H9 (cell line): ENCODE data around the gene PITX1. TPM values are rescaled to one million over a fixed set of nuclear protein-coding genes. Genes with fewer than 3 reads are reported as not detected.
"Not testable (repeated sequence)": the region's sequence is repeated elsewhere in the genome, so short reads cannot be mapped to it uniquely, and the experiment has no call there.

ENCODE experiments used
- DNase-seq: peaks from one replicate; pipeline ENCODE4 v3.0.0-alpha.2; 2017
- H2AFZ ChIP-seq: one replicate; pipeline ENCODE4 v1.6.1; 2013; ENCODE audit warnings: mild to moderate bottlenecking, low read length, control low read depth, moderate library complexity
- H2AK5ac ChIP-seq: 2 replicates; pipeline ENCODE4 v1.6.1; 2013; ENCODE audit warnings: low read length, control low read depth, mixed read lengths; ENCODE audit not compliant: insufficient read length
- H2BK120ac ChIP-seq: one replicate; pipeline ENCODE4 v1.6.1; 2013; ENCODE audit warnings: low read depth, mild to moderate bottlenecking, low read length, control low read depth, inconsistent platforms; ENCODE audit not compliant: poor library complexity, severe bottlenecking
- H2BK12ac ChIP-seq: 2 replicates; pipeline ENCODE4 v1.6.1; 2013; ENCODE audit warnings: low read length, control low read depth, mixed read lengths, low read depth; ENCODE audit not compliant: insufficient read length
- H2BK15ac ChIP-seq: 2 replicates; pipeline ENCODE4 v1.6.1; 2013; ENCODE audit warnings: low read depth, low read length, control low read depth
- H2BK20ac ChIP-seq: one replicate; pipeline ENCODE4 v1.6.1; 2013; ENCODE audit warnings: low read depth, mild to moderate bottlenecking, low read length, control low read depth, inconsistent platforms; ENCODE audit not compliant: poor library complexity, severe bottlenecking
- H2BK5ac ChIP-seq: 2 replicates; pipeline ENCODE4 v1.6.1; 2013; ENCODE audit warnings: low read length, control low read depth, mixed read lengths; ENCODE audit not compliant: insufficient read length
- H3K14ac ChIP-seq: 2 replicates; pipeline ENCODE4 v1.6.1; 2013; ENCODE audit warnings: low read length, control low read depth; ENCODE audit not compliant: insufficient read depth
- H3K18ac ChIP-seq: 2 replicates; pipeline ENCODE4 v1.6.1; 2013; ENCODE audit warnings: low read depth, mild to moderate bottlenecking, mixed read lengths, low read length, control low read depth; ENCODE audit not compliant: insufficient read length
- H3K23ac ChIP-seq: 2 replicates; pipeline ENCODE4 v1.6.1; 2013; ENCODE audit warnings: low read length, control low read depth, mixed read lengths, low read depth; ENCODE audit not compliant: insufficient read length
- H3K23me2 ChIP-seq: 2 replicates; pipeline ENCODE4 v1.6.1; 2013; ENCODE audit warnings: low read depth, mild to moderate bottlenecking, mixed read lengths, low read length, control low read depth; ENCODE audit not compliant: insufficient read length, poor library complexity, severe bottlenecking
- H3K27ac ChIP-seq: 2 replicates; pipeline ENCODE4 v1.5.1; 2013; ENCODE audit warnings: low read length, control low read depth, mixed read lengths, low read depth; ENCODE audit not compliant: insufficient read length
- H3K27me3 ChIP-seq: 2 replicates; pipeline ENCODE4 v1.6.1; 2013; ENCODE audit warnings: low read length, control low read depth, inconsistent platforms; ENCODE audit not compliant: insufficient read depth
- H3K4ac ChIP-seq: 2 replicates; pipeline ENCODE4 v1.6.1; 2013; ENCODE audit warnings: low read depth, mild to moderate bottlenecking, control low read depth, inconsistent platforms, low read length, moderate library complexity
- H3K4me1 ChIP-seq: 2 replicates; pipeline ENCODE4 v1.6.1; 2013; ENCODE audit warnings: low read length, control low read depth, inconsistent platforms; ENCODE audit not compliant: insufficient read depth
- H3K4me2 ChIP-seq: 2 replicates; pipeline ENCODE4 v1.6.1; 2013; ENCODE audit warnings: low read length, control low read depth, mixed read lengths; ENCODE audit not compliant: insufficient read length, insufficient read depth
- H3K56ac ChIP-seq: 2 replicates; pipeline ENCODE4 v1.6.1; 2013; ENCODE audit warnings: low read depth, mild to moderate bottlenecking, mixed read lengths, low read length, control low read depth; ENCODE audit not compliant: insufficient read length
- H3K79me1 ChIP-seq: 2 replicates; pipeline ENCODE4 v1.6.1; 2013; ENCODE audit warnings: low read depth, mild to moderate bottlenecking, moderate library complexity, low read length, control low read depth, inconsistent platforms; ENCODE audit not compliant: insufficient read depth, poor library complexity, severe bottlenecking
- H3K79me2 ChIP-seq: 2 replicates; pipeline ENCODE4 v1.6.1; 2013; ENCODE audit warnings: low read length, control low read depth, inconsistent platforms; ENCODE audit not compliant: insufficient read depth
- H3K9ac ChIP-seq: 2 replicates; pipeline ENCODE4 v1.6.1; 2013; ENCODE audit warnings: low read length, control low read depth, mixed read lengths; ENCODE audit not compliant: insufficient read length; ENCODE audit errors: extremely low read depth
- H3K9me3 ChIP-seq: one replicate; pipeline ENCODE4 v1.6.1; 2013; ENCODE audit warnings: low read depth, low read length, inconsistent platforms; ENCODE audit not compliant: control insufficient read depth
- H3T11ph ChIP-seq: one replicate; pipeline ENCODE4 v1.6.1; 2013; ENCODE audit warnings: mild to moderate bottlenecking, low read length, control low read depth, inconsistent platforms
- H4K20me1 ChIP-seq: one replicate; pipeline ENCODE4 v1.6.1; 2013; ENCODE audit not compliant: control insufficient read depth, insufficient read length, insufficient read depth
- H4K5ac ChIP-seq: 2 replicates; pipeline ENCODE4 v1.6.1; 2013; ENCODE audit warnings: low read depth, mild to moderate bottlenecking, mixed read lengths, low read length, control low read depth; ENCODE audit not compliant: insufficient read length
- H4K8ac ChIP-seq: replicated peaks from 2 replicates; pipeline ENCODE4 v1.6.1; 2013; ENCODE audit warnings: low read length, control low read depth, mixed read lengths, low read depth; ENCODE audit not compliant: insufficient read length
- H4K91ac ChIP-seq: 2 replicates; pipeline ENCODE4 v1.6.1; 2013; ENCODE audit warnings: low read depth, mild to moderate bottlenecking, moderate library complexity, mixed read lengths, low read length, control low read depth; ENCODE audit not compliant: insufficient read length
- H3K27ac Mint-ChIP-seq, 3 experiments: 2 replicates in 2 of 3; 3 replicates in 1 of 3; pipeline ENCODE4 v1.8.0; 2020 to 2021; ENCODE audit warnings: mixed read lengths in 3 of 3, mild to moderate bottlenecking in 1 of 3, moderate library complexity in 1 of 3
- H3K27me3 Mint-ChIP-seq: 2 replicates; pipeline ENCODE4 v1.8.0; 2021; ENCODE audit warnings: low read depth, mild to moderate bottlenecking, moderate library complexity, mixed read lengths
- H3K36me3 Mint-ChIP-seq, 3 experiments: 2 replicates in 2 of 3; 3 replicates in 1 of 3; pipeline ENCODE4 v1.8.0; 2020 to 2021; ENCODE audit warnings: low read depth in 3 of 3, mixed read lengths in 3 of 3; ENCODE audit not compliant: insufficient read depth in 1 of 3
- H3K4me1 Mint-ChIP-seq, 2 experiments: 2 replicates each; pipeline ENCODE4 v1.8.0; 2020; ENCODE audit warnings: mixed read lengths in 2 of 2
- H3K4me3 Mint-ChIP-seq, 2 experiments: 2 replicates in 1 of 2; 3 replicates in 1 of 2; pipeline ENCODE4 v1.8.0; 2020 to 2021; ENCODE audit warnings: mild to moderate bottlenecking in 2 of 2, mixed read lengths in 2 of 2, moderate library complexity in 1 of 2
- H3K9me3 Mint-ChIP-seq, 2 experiments: 2 replicates in 1 of 2; 3 replicates in 1 of 2; pipeline ENCODE4 v1.8.0; 2020; ENCODE audit warnings: mild to moderate bottlenecking in 2 of 2, mixed read lengths in 2 of 2, moderate library complexity in 1 of 2
- CTCF ChIP-seq: fragments of 200-600 bp; sonication (generic); conservative IDR thresholded peaks from 3 replicates; pipeline ENCODE4 v1.8.0; 2021; ENCODE audit warnings: antibody characterized with exemption, mild to moderate bottlenecking
- WGBS: extraction: QIAGEN DNeasy Blood & Tissue Kit; methylation state at CpG from one replicate; pipeline ENCODE4 v1.1.7; 2013; ENCODE audit warnings: missing lambda C conversion rate, low lambda C conversion rate, mixed read lengths; ENCODE audit not compliant: insufficient read length; ENCODE audit errors: extremely low coverage; 5-methylcytosine and 5-hydroxymethylcytosine counted together
- total RNA-seq: library from RNA; stranded (reverse); gene quantifications from 2 replicates; pipeline ENCODE4 v1.2.1, GENCODE V29; 2021

Gene PITX1
- total RNA-seq, 1 experiment from 2014 or later: not detected

DNA sequence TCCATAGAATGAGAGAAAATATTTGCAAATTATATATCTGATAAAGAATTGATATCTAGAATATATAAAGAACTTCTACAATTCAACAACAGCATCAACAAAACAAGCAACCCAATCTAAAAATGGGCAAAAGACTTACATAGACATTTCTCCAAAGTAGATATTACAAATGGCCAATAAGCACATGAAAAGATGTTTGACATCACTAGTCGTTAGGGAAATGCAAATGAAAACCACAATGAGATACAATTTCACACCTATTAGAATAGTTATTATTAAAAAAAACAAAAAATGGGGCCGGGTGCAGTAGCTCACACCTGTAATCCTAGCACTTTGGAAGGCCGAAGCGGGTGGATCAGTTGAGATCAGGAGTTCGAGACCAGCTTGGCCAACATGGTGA, 41.9 kb downstream of the PITX1 start:
- Mint-ChIP-seq H3K27ac (no peak overlapping the region), H3K4me1 (peaks cover 20% of the 10 kb centered on the region in 2 experiments), H3K36me3 (peaks cover 0 to 8% (median 0%) of the 10 kb centered on the region in 3 experiments; a peak in 1 of 7 replicates), H3K4me3 (no peak overlapping the region), H3K27me3 (peaks cover 18% of the 10 kb centered on the region), H3K9me3 (peaks cover 6 to 8% of the 10 kb centered on the region in 2 experiments; a peak in 4 of 5 replicates)
- Histone ChIP-seq H3T11ph (no peak overlapping the region), H2AFZ (no peak overlapping the region), H3K23ac (no peak overlapping the region), H3K27me3 (no peaks in the 10 kb centered on the region), H3K23me2 (no peaks in the 10 kb centered on the region), H3K4ac (no peak overlapping the region), H3K56ac (no peak overlapping the region), H3K18ac (no peak overlapping the region), H3K27ac (no peak overlapping the region), H2BK120ac (no peak overlapping the region), H3K9ac (no peak overlapping the region), H2BK20ac (no peak overlapping the region), H3K9me3 (no peaks in the 10 kb centered on the region), H4K91ac (no peak overlapping the region), H3K4me1 (peaks cover 6% of the 10 kb centered on the region), H2BK15ac (no peak overlapping the region), H3K4me2 (no peak overlapping the region), H3K79me1 (no peaks in the 10 kb centered on the region), H4K5ac (no peak overlapping the region), H3K14ac (no peak overlapping the region), H2BK5ac (no peak overlapping the region), H4K20me1 (no peaks in the 10 kb centered on the region), H4K8ac (no peak overlapping the region), H2BK12ac (no peak overlapping the region), H3K79me2 (no peaks in the 10 kb centered on the region), H2AK5ac (no peak overlapping the region)
- TF ChIP-seq CTCF: no peak
- no peak for DNase-seq
- no CpG with 5 or more reads among the region's 5 CpGs for WGBS

DNA sequence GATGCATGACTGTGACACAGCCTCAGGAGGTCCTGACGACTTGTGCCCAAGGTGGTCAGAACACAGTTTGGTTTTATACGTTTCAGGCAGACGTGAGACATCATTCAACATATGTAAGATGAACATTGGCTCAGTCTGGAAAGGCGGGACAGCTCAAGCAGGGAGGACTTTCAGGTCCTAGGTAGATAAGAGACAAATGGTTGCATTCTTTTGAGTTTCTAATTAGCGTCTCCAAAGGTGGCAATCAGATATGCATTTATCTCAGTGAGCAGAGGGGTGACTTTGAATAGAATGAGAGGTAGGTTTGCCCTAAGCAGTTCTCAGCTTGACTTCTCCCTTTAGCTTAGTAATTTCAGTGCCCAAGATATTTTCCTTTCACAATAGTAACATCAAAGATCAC, 43.8 kb downstream of the PITX1 start:
- not testable (repeated sequence) for H2AK5ac ChIP-seq, H3K9me3 ChIP-seq, H3K27me3 ChIP-seq, H3K36me3 Mint-ChIP-seq, H3K27ac Mint-ChIP-seq, H3K9ac ChIP-seq, H3K27ac ChIP-seq, H3K4me1 ChIP-seq, DNase-seq, H2BK12ac ChIP-seq, H3K79me1 ChIP-seq, H4K5ac ChIP-seq, H2BK20ac ChIP-seq, H3K23ac ChIP-seq, H2BK15ac ChIP-seq, H3K56ac ChIP-seq, H3K14ac ChIP-seq, H4K8ac ChIP-seq, H4K20me1 ChIP-seq, H2BK120ac ChIP-seq, H3K4me2 ChIP-seq, H3T11ph ChIP-seq, H3K4ac ChIP-seq, H3K9me3 Mint-ChIP-seq, H2BK5ac ChIP-seq, H3K18ac ChIP-seq, H4K91ac ChIP-seq, H3K23me2 ChIP-seq, H3K79me2 ChIP-seq, H2AFZ ChIP-seq
- Mint-ChIP-seq H3K4me1 (peaks cover 16 to 17% of the 10 kb centered on the region in 2 experiments), H3K4me3 (0 out of 5 replicates have a peak overlapping the region, but pooled peaks of 1 of the 2 experiments have one; percentile 4), H3K27me3 (peaks cover 21% of the 10 kb centered on the region)
- no CpG with 5 or more reads among the region's 5 CpGs for WGBS
